H9 (cell line): Measurements from ENCODE around the gene ARHGAP26. TPM values are rescaled to one million over a fixed set of nuclear protein-coding genes. Genes with fewer than 3 reads are reported as not detected.

Experiments used
- DNase-seq: peaks from one replicate; pipeline ENCODE4 v3.0.0-alpha.2; 2017
- H2AFZ ChIP-seq: one replicate; pipeline ENCODE4 v1.6.1; 2013; ENCODE audit warnings: mild to moderate bottlenecking, low read length, control low read depth, moderate library complexity
- H2AK5ac ChIP-seq: 2 replicates; pipeline ENCODE4 v1.6.1; 2013; ENCODE audit warnings: low read length, control low read depth, mixed read lengths; ENCODE audit not compliant: insufficient read length
- H2BK120ac ChIP-seq: one replicate; pipeline ENCODE4 v1.6.1; 2013; ENCODE audit warnings: low read depth, mild to moderate bottlenecking, low read length, control low read depth, inconsistent platforms; ENCODE audit not compliant: poor library complexity, severe bottlenecking
- H2BK12ac ChIP-seq: 2 replicates; pipeline ENCODE4 v1.6.1; 2013; ENCODE audit warnings: low read length, control low read depth, mixed read lengths, low read depth; ENCODE audit not compliant: insufficient read length
- H2BK15ac ChIP-seq: 2 replicates; pipeline ENCODE4 v1.6.1; 2013; ENCODE audit warnings: low read depth, low read length, control low read depth
- H2BK20ac ChIP-seq: one replicate; pipeline ENCODE4 v1.6.1; 2013; ENCODE audit warnings: low read depth, mild to moderate bottlenecking, low read length, control low read depth, inconsistent platforms; ENCODE audit not compliant: poor library complexity, severe bottlenecking
- H2BK5ac ChIP-seq: 2 replicates; pipeline ENCODE4 v1.6.1; 2013; ENCODE audit warnings: low read length, control low read depth, mixed read lengths; ENCODE audit not compliant: insufficient read length
- H3K14ac ChIP-seq: 2 replicates; pipeline ENCODE4 v1.6.1; 2013; ENCODE audit warnings: low read length, control low read depth; ENCODE audit not compliant: insufficient read depth
- H3K18ac ChIP-seq: 2 replicates; pipeline ENCODE4 v1.6.1; 2013; ENCODE audit warnings: low read depth, mild to moderate bottlenecking, mixed read lengths, low read length, control low read depth; ENCODE audit not compliant: insufficient read length
- H3K23ac ChIP-seq: 2 replicates; pipeline ENCODE4 v1.6.1; 2013; ENCODE audit warnings: low read length, control low read depth, mixed read lengths, low read depth; ENCODE audit not compliant: insufficient read length
- H3K23me2 ChIP-seq: 2 replicates; pipeline ENCODE4 v1.6.1; 2013; ENCODE audit warnings: low read depth, mild to moderate bottlenecking, mixed read lengths, low read length, control low read depth; ENCODE audit not compliant: insufficient read length, poor library complexity, severe bottlenecking
- H3K27ac ChIP-seq: 2 replicates; pipeline ENCODE4 v1.5.1; 2013; ENCODE audit warnings: low read length, control low read depth, mixed read lengths, low read depth; ENCODE audit not compliant: insufficient read length
- H3K27me3 ChIP-seq: 2 replicates; pipeline ENCODE4 v1.6.1; 2013; ENCODE audit warnings: low read length, control low read depth, inconsistent platforms; ENCODE audit not compliant: insufficient read depth
- H3K4ac ChIP-seq: 2 replicates; pipeline ENCODE4 v1.6.1; 2013; ENCODE audit warnings: low read depth, mild to moderate bottlenecking, control low read depth, inconsistent platforms, low read length, moderate library complexity
- H3K4me1 ChIP-seq: 2 replicates; pipeline ENCODE4 v1.6.1; 2013; ENCODE audit warnings: low read length, control low read depth, inconsistent platforms; ENCODE audit not compliant: insufficient read depth
- H3K4me2 ChIP-seq: 2 replicates; pipeline ENCODE4 v1.6.1; 2013; ENCODE audit warnings: low read length, control low read depth, mixed read lengths; ENCODE audit not compliant: insufficient read length, insufficient read depth
- H3K56ac ChIP-seq: 2 replicates; pipeline ENCODE4 v1.6.1; 2013; ENCODE audit warnings: low read depth, mild to moderate bottlenecking, mixed read lengths, low read length, control low read depth; ENCODE audit not compliant: insufficient read length
- H3K79me1 ChIP-seq: 2 replicates; pipeline ENCODE4 v1.6.1; 2013; ENCODE audit warnings: low read depth, mild to moderate bottlenecking, moderate library complexity, low read length, control low read depth, inconsistent platforms; ENCODE audit not compliant: insufficient read depth, poor library complexity, severe bottlenecking
- H3K79me2 ChIP-seq: 2 replicates; pipeline ENCODE4 v1.6.1; 2013; ENCODE audit warnings: low read length, control low read depth, inconsistent platforms; ENCODE audit not compliant: insufficient read depth
- H3K9ac ChIP-seq: 2 replicates; pipeline ENCODE4 v1.6.1; 2013; ENCODE audit warnings: low read length, control low read depth, mixed read lengths; ENCODE audit not compliant: insufficient read length; ENCODE audit errors: extremely low read depth
- H3K9me3 ChIP-seq: one replicate; pipeline ENCODE4 v1.6.1; 2013; ENCODE audit warnings: low read depth, low read length, inconsistent platforms; ENCODE audit not compliant: control insufficient read depth
- H3T11ph ChIP-seq: one replicate; pipeline ENCODE4 v1.6.1; 2013; ENCODE audit warnings: mild to moderate bottlenecking, low read length, control low read depth, inconsistent platforms
- H4K20me1 ChIP-seq: one replicate; pipeline ENCODE4 v1.6.1; 2013; ENCODE audit not compliant: control insufficient read depth, insufficient read length, insufficient read depth
- H4K5ac ChIP-seq: 2 replicates; pipeline ENCODE4 v1.6.1; 2013; ENCODE audit warnings: low read depth, mild to moderate bottlenecking, mixed read lengths, low read length, control low read depth; ENCODE audit not compliant: insufficient read length
- H4K8ac ChIP-seq: replicated peaks from 2 replicates; pipeline ENCODE4 v1.6.1; 2013; ENCODE audit warnings: low read length, control low read depth, mixed read lengths, low read depth; ENCODE audit not compliant: insufficient read length
- H4K91ac ChIP-seq: 2 replicates; pipeline ENCODE4 v1.6.1; 2013; ENCODE audit warnings: low read depth, mild to moderate bottlenecking, moderate library complexity, mixed read lengths, low read length, control low read depth; ENCODE audit not compliant: insufficient read length
- H3K27ac Mint-ChIP-seq, 3 experiments: 2 replicates in 2 of 3; 3 replicates in 1 of 3; pipeline ENCODE4 v1.8.0; 2020 to 2021; ENCODE audit warnings: mixed read lengths in 3 of 3, mild to moderate bottlenecking in 1 of 3, moderate library complexity in 1 of 3
- H3K27me3 Mint-ChIP-seq: 2 replicates; pipeline ENCODE4 v1.8.0; 2021; ENCODE audit warnings: low read depth, mild to moderate bottlenecking, moderate library complexity, mixed read lengths
- H3K36me3 Mint-ChIP-seq, 3 experiments: 2 replicates in 2 of 3; 3 replicates in 1 of 3; pipeline ENCODE4 v1.8.0; 2020 to 2021; ENCODE audit warnings: low read depth in 3 of 3, mixed read lengths in 3 of 3; ENCODE audit not compliant: insufficient read depth in 1 of 3
- H3K4me1 Mint-ChIP-seq, 2 experiments: 2 replicates each; pipeline ENCODE4 v1.8.0; 2020; ENCODE audit warnings: mixed read lengths in 2 of 2
- H3K4me3 Mint-ChIP-seq, 2 experiments: 2 replicates in 1 of 2; 3 replicates in 1 of 2; pipeline ENCODE4 v1.8.0; 2020 to 2021; ENCODE audit warnings: mild to moderate bottlenecking in 2 of 2, mixed read lengths in 2 of 2, moderate library complexity in 1 of 2
- H3K9me3 Mint-ChIP-seq, 2 experiments: 2 replicates in 1 of 2; 3 replicates in 1 of 2; pipeline ENCODE4 v1.8.0; 2020; ENCODE audit warnings: mild to moderate bottlenecking in 2 of 2, mixed read lengths in 2 of 2, moderate library complexity in 1 of 2
- total RNA-seq: library from RNA; stranded (reverse); gene quantifications from 2 replicates; pipeline ENCODE4 v1.2.1, GENCODE V29; 2021
- TF ChIP-seq, protein P1 (sequence below): fragments of 200-600 bp; sonication (generic); conservative IDR thresholded peaks from 3 replicates; pipeline ENCODE4 v1.8.0; 2021; ENCODE audit warnings: antibody characterized with exemption, mild to moderate bottlenecking

Gene ARHGAP26
- total RNA-seq, 1 experiment from 2014 or later, result 13.8 TPM

GRCh38 chr5:143186623-143187022 lies 416.4 kb downstream of the ARHGAP26 start:
- Histone ChIP-seq H3K79me2 (no peaks in the 10 kb centered on the region), H3K23ac (no peak overlapping the region), H2BK5ac (no peak overlapping the region), H3K4me1 (no peaks in the 10 kb centered on the region), H3K9ac (no peak overlapping the region), H3K4me2 (no peak overlapping the region), H2AFZ (no peak overlapping the region), H3K14ac (no peak overlapping the region), H3K27ac (no peak overlapping the region), H3K79me1 (no peaks in the 10 kb centered on the region), H4K20me1 (no peaks in the 10 kb centered on the region), H3K9me3 (no peaks in the 10 kb centered on the region), H2BK120ac (no peak overlapping the region), H3K27me3 (no peaks in the 10 kb centered on the region), H4K5ac (no peak overlapping the region), H3K4ac (no peak overlapping the region), H2BK15ac (no peak overlapping the region), H3K18ac (no peak overlapping the region), H4K91ac (no peak overlapping the region), H2BK20ac (no peak overlapping the region), H2AK5ac (no peak overlapping the region), H2BK12ac (no peak overlapping the region), H3T11ph (no peak overlapping the region), H3K23me2 (no peaks in the 10 kb centered on the region), H4K8ac (no peak overlapping the region), H3K56ac (no peak overlapping the region)
- Mint-ChIP-seq H3K4me1 (peaks cover 4 to 9% of the 10 kb centered on the region in 2 experiments), H3K9me3 (no peaks in the 10 kb centered on the region), H3K4me3 (no peak overlapping the region), H3K27me3 (no peaks in the 10 kb centered on the region), H3K27ac (no peak overlapping the region; a peak in 1 of 7 replicates), H3K36me3 (no peaks in the 10 kb centered on the region)
- TF ChIP-seq, protein P1, sequence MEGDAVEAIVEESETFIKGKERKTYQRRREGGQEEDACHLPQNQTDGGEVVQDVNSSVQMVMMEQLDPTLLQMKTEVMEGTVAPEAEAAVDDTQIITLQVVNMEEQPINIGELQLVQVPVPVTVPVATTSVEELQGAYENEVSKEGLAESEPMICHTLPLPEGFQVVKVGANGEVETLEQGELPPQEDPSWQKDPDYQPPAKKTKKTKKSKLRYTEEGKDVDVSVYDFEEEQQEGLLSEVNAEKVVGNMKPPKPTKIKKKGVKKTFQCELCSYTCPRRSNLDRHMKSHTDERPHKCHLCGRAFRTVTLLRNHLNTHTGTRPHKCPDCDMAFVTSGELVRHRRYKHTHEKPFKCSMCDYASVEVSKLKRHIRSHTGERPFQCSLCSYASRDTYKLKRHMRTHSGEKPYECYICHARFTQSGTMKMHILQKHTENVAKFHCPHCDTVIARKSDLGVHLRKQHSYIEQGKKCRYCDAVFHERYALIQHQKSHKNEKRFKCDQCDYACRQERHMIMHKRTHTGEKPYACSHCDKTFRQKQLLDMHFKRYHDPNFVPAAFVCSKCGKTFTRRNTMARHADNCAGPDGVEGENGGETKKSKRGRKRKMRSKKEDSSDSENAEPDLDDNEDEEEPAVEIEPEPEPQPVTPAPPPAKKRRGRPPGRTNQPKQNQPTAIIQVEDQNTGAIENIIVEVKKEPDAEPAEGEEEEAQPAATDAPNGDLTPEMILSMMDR, result no peak
- no peak for DNase-seq
